Vagina (tissue), 2 donors: ENCODE results near the gene SLC34A2. TPM values are rescaled to one million over a fixed set of nuclear protein-coding genes. Genes with fewer than 3 reads are reported as not detected.

Source experiments
- DNase-seq, 2 donors: peaks; one replicate each; pipeline ENCODE4 v3.0.0-alpha.2; 2017; ENCODE audit errors: extremely low spot score in 2 of 2
- H3K27ac ChIP-seq: fragments of 200-600 bp; sonication (generic); one replicate; pipeline ENCODE4 v1.5.1; 2019
- H3K27me3 ChIP-seq: fragments of 200-600 bp; sonication (generic); one replicate; pipeline ENCODE4 v1.5.1; 2019
- H3K36me3 ChIP-seq, 2 donors: fragments of 200-600 bp; sonication (generic); one replicate each; pipeline ENCODE4 v1.5.1; 2017 to 2019
- H3K4me1 ChIP-seq: fragments of 200-600 bp; sonication (generic); one replicate; pipeline ENCODE4 v1.5.1; 2019
- H3K4me3 ChIP-seq, 2 donors: fragments of 200-600 bp; sonication (generic); 1 replicate in 1 of 2; 2 replicates in 1 of 2; pipeline ENCODE4 v1.5.1; 2016 to 2019
- H3K9me3 ChIP-seq: fragments of 200-600 bp; sonication (generic); one replicate; pipeline ENCODE4 v1.5.1; 2019
- CTCF ChIP-seq, 3 experiments: fragments of 450-650 bp in 2 of 3; fragments of 200-600 bp in 1 of 3; sonication (generic) in 1 of 3; IDR thresholded peaks; one replicate each; pipeline ENCODE4 v1.5.1; 2017 to 2019; ENCODE audit warnings: antibody characterized with exemption in 3 of 3, mild to moderate bottlenecking in 2 of 3, moderate library complexity in 2 of 3
- POLR2A ChIP-seq, 2 donors: fragments of 450-650 bp; IDR thresholded peaks; one replicate each; pipeline ENCODE4 v1.6.1; 2017; ENCODE audit warnings: antibody characterized with exemption in 2 of 2, mild to moderate bottlenecking in 2 of 2, moderate library complexity in 2 of 2
- POLR2AphosphoS5 ChIP-seq, 2 donors: sonication (generic); formaldehyde crosslinking; IDR thresholded peaks; one replicate each; pipeline ENCODE4 v1.9.0; 2017; ENCODE audit warnings: antibody characterized with exemption in 2 of 2, mild to moderate bottlenecking in 2 of 2, low read depth in 1 of 2; ENCODE audit not compliant: insufficient read depth in 1 of 2
- intact Hi-C: fragments of 100-400 bp; cut with DNase I; formaldehyde crosslinking; loops from one replicate; pipeline ENCODE4 v1.15.1; 2023
- total RNA-seq: library from RNA; depleted of rRNA; stranded (reverse); fragments of >200 nt; gene quantifications from one replicate; pipeline ENCODE4 v1.2.3, GENCODE V29; 2016

SLC34A2 gene
- total RNA-seq, 1 donor from 2014 or later, result not detected

DNA sequence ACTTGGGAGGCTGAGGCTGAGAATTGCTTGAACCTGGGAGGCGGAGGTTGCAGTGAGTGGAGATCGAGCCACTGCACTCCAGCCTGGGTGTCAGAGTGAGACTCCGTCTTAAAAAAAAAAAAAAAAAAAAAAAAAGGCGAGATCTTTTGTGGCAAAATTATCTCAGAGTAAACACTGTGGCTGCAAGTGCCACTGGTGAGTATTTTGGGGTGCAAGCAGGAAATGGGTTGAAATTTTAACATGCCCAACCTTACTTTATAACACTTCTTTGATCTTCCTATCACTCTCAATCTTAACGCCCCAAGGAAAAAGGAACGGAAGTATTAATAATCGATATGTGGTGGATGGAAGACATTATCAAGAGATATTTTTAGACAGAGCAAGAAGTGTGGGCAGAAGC is 32.1 kb downstream of the SLC34A2 start:
- H3K36me3 ChIP-seq, result no peaks in the 10 kb centered on the region

DNA sequence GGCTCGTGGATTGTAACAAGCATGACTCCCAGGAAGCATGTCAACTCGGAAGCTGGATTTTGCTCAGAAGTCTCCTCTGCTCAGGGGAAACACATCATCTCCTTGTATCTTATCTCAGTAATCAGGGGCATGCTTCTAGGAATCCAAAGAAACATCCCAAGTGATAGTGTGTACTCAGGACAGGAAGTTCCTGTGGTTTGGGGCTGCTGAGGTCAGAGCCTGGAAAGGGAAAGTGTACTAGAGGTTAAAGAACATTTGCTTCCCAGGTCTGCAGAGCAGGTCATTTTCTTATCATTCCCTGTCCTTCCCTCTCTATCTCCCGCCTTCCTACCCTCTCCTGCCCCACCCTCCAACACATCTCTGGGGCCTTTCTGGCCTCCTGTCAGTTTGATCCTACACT is 38.8 kb downstream of the SLC34A2 start:
- H3K27ac ChIP-seq, result no peak overlapping the region
- H3K4me1 ChIP-seq, result no peaks in the 10 kb centered on the region
- H3K4me3 ChIP-seq, result no peak overlapping the region
- no peak for DNase-seq
- H3K9me3 ChIP-seq, result no peaks in the 10 kb centered on the region
- intact Hi-C loops, result no loop called here
- H3K36me3 ChIP-seq, result no peaks in the 10 kb centered on the region
- TF ChIP-seq CTCF (IDR thresholded peaks at IDR 0.05) (no peak), POLR2A (IDR thresholded peaks at IDR 0.05) (no peak), POLR2AphosphoS5 (IDR thresholded peaks at IDR 0.05; ENCODE audit: insufficient read depth in 1 of 2, low read depth in 1 of 2) (no peak)
- no peaks in the 10 kb centered on the region for H3K27me3 ChIP-seq

More for the DNA sequence above, 32.1 kb downstream of the SLC34A2 start:
- Histone ChIP-seq H3K27me3 (no peaks in the 10 kb centered on the region), H3K4me3 (no peak overlapping the region), H3K9me3 (no peaks in the 10 kb centered on the region), H3K27ac (no peak overlapping the region), H3K4me1 (no peaks in the 10 kb centered on the region)
- intact Hi-C loops, result no loop called here
- TF ChIP-seq CTCF (IDR thresholded peaks at IDR 0.05) (no peak), POLR2AphosphoS5 (IDR thresholded peaks at IDR 0.05; ENCODE audit: insufficient read depth in 1 of 2, low read depth in 1 of 2) (no peak), POLR2A (IDR thresholded peaks at IDR 0.05) (no peak)
- DNase-seq, result no peak

DNA sequence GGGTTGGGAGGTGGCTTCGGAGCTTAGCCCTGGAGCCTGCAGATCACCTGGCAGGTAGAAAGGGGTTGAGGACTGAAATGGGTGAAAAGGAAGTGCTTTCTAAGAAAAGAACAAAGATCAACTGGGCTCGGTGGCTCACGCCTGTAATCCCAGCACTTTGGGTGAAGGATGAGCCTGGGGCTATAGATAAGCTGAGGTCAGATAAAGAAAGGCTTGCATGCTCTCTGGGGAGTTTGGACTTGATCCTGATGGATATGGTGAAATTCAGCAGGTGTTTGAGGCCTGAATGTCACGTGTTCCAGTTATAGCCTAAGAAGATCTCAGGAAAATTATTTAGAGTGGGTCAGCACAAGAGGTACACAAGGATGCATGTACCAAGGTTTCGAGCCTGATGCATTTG is 40.8 kb downstream of the SLC34A2 start:
- no peak overlapping the region for H3K4me3 ChIP-seq
- DNase-seq, result no peak
- H3K36me3 ChIP-seq, result no peaks in the 10 kb centered on the region
- H3K9me3 ChIP-seq, result no peaks in the 10 kb centered on the region
- no peak overlapping the region for H3K27ac ChIP-seq
- H3K27me3 ChIP-seq, result no peaks in the 10 kb centered on the region
- intact Hi-C loops, result no loop called here
- no peaks in the 10 kb centered on the region for H3K4me1 ChIP-seq
- TF ChIP-seq POLR2AphosphoS5 (IDR thresholded peaks at IDR 0.05; ENCODE audit: insufficient read depth in 1 of 2, low read depth in 1 of 2), result no peak
- TF ChIP-seq CTCF (IDR thresholded peaks at IDR 0.05), result no peak
- TF ChIP-seq POLR2A (IDR thresholded peaks at IDR 0.05), result no peak

DNA sequence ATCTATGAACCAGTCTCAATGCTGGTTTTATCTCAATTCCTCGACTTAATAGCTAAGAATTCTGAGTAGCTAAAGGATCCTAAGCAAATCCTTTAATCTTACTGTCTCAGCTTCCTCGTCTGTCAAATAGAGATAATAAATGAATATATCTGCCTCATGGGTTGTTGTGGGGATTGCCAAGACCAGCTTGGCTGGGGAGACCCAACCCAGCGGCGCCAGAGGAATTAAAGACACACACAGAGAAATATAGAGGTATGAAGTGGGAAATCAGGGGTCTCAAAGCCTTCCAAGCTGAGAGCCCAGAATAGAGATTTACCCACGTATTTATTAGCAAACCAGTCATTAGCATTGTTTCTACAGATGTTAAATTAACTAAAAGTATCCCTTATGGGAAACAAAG is 41.9 kb downstream of the SLC34A2 start:
- H3K4me3 ChIP-seq, result no peak overlapping the region
- TF ChIP-seq POLR2A (IDR thresholded peaks at IDR 0.05), result no peak
- TF ChIP-seq CTCF (IDR thresholded peaks at IDR 0.05), result no peak
- TF ChIP-seq POLR2AphosphoS5 (IDR thresholded peaks at IDR 0.05; ENCODE audit: insufficient read depth in 1 of 2, low read depth in 1 of 2), result no peak
- H3K27ac ChIP-seq, result no peak overlapping the region
- H3K36me3 ChIP-seq, result no peaks in the 10 kb centered on the region
- no peak for DNase-seq
- H3K27me3 ChIP-seq, result no peaks in the 10 kb centered on the region
- no peaks in the 10 kb centered on the region for H3K4me1 ChIP-seq
- intact Hi-C loops, result no loop called here
- no peaks in the 10 kb centered on the region for H3K9me3 ChIP-seq

DNA sequence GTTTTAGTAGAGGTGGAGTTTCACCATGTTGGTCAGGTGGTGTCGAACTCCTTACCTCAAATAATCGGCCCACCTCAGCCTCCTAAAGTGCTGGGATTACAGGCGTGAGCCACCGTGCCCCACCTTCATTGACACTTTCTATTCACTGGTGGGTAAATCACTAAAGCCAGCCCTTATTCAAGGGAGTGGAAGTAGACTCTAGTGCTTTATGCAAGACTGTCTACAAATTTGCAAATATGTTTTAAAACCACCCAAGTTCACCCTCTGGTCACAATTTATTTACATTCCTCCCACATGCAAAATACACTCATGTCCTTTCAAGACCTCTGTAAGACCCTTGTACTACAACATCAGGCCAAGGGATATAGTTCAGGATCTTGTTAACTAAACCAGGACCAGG is 45.0 kb downstream of the SLC34A2 start:
- TF ChIP-seq POLR2AphosphoS5 (IDR thresholded peaks at IDR 0.05; ENCODE audit: insufficient read depth in 1 of 2, low read depth in 1 of 2), result no peak
- no peak for TF ChIP-seq POLR2A (IDR thresholded peaks at IDR 0.05)
- TF ChIP-seq CTCF (IDR thresholded peaks at IDR 0.05), result no peak
- Histone ChIP-seq H3K4me1 (no peaks in the 10 kb centered on the region), H3K36me3 (no peaks in the 10 kb centered on the region), H3K27me3 (no peaks in the 10 kb centered on the region), H3K9me3 (no peaks in the 10 kb centered on the region), H3K4me3 (no peak overlapping the region), H3K27ac (no peak overlapping the region)
- no peak for DNase-seq
- intact Hi-C loops, result no loop called here
